Measurements from ENCODE around the gene KLHDC8A.
"Not testable (repeated sequence)": the region's sequence is repeated elsewhere in the genome, so short reads cannot be mapped to it uniquely, and the experiment has no call there.

KLHDC8A gene, protein sequence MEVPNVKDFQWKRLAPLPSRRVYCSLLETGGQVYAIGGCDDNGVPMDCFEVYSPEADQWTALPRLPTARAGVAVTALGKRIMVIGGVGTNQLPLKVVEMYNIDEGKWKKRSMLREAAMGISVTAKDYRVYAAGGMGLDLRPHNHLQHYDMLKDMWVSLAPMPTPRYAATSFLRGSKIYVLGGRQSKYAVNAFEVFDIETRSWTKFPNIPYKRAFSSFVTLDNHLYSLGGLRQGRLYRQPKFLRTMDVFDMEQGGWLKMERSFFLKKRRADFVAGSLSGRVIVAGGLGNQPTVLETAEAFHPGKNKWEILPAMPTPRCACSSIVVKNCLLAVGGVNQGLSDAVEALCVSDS

DNA sequence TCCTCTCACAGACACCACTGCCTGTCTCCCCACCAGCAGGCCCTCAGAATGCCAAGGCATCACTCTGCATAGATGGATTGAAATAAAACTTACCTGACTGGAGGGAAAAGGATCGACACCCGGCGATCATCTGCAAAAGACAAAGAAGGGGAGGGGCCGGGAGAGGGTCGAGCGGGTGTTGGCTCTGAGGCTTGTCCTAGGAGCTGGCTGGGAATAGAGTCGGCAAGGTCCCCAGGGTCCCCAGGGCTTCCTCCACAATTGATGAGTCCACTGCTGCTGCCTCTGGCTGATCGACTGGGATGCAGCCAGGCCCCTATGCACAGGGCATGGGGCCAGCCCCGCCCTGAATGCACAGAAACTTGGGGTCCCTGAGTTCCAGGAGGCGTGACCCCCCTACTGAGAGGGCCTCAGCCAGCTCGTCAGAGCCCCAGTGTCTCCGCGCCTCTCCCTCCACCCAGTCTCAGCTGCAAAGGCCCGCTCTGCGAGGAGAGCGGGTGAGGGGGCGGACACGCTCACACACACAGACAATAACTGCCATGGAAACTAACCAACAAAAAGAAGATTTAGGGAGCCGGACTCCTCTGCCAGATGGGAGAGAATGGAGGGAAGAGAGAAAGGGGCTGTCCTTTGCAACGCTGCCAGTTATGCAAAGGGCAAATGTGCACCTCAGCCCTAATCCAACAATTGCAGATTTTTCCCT, at the start of gene KLHDC8A:
KLHDC8A (minus strand) TSS at position 483 of the 700 bp plus-strand sequence. CDS start 13,318 bp downstream, outside the sequence.
- DNase-seq (ENCODE audit: low read depth in 2 of 2), result no peak

DNA sequence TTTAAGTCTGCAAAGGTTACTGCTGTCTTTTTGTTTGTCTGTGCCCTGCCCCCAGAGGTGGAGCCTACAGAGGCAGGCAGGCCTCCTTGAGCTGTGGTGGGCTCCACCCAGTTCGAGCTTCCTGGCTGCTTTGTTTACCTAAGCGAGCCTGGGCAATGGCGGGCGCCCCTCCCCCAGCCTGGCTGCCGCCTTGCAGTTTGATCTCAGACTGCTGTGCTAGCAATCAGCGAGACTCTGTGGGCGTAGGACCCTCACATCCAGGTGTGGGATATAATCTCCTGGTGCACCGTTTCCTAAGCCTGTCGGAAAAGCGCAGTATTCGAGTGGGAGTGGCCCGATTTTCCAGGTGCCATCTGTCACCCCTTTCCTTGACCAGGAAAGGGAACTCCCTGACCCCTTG, 49.5 kb upstream of the KLHDC8A start:
- not testable (repeated sequence) for DNase-seq (ENCODE audit: low read depth in 2 of 2)

- not testable (repeated sequence) for DNase-seq (ENCODE audit: low read depth in 2 of 2)
These were observed 47.8 kb upstream of the KLHDC8A start for GRCh38 chr1:205404484-205404883.

GRCh38 chr1:205398586-205398985, 41.9 kb upstream of the KLHDC8A start:
- DNase-seq (ENCODE audit: low read depth in 2 of 2), result no peak

GRCh38 chr1:205396967-205397616, 40.4 kb upstream of the KLHDC8A start:
- no peak for DNase-seq (ENCODE audit: low read depth in 2 of 2)

DNA sequence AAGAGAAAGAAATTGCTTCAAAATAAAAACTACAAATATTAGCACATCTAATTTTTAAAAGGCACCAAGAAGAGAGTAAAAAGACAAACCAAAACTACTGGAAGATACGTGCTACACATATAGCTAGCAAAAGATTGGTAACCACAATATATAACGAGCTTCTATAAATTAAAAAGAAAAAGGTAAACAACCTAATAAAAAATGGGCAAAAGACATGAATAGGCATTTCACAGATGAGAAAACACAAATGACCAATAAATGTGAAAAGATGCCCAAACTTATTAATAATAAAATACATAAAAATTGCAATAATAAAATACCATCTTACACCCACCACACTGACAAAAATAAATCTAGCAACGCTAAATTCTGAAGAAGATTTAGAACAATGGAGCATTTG, 38.9 kb upstream of the KLHDC8A start:
- no peak for DNase-seq (ENCODE audit: low read depth in 2 of 2)

DNA sequence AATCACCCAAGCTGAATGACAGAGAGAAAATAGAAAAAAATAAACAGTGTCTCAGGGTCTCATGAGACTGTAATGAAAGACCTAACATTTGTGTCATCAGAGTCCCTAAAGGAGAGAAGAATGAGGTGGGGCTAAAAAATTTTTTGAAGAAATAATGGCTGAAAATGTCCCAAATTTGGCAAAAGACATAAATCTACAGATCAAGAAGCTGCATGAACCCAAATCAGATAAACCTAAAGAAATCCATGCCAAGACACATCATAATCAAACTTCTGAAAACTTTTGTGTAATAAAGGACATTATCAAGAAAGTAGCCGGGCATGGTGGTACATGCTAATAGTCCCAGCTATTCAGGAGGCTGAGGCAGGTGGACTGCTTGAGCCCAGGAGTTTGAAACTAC, 35.9 kb upstream of the KLHDC8A start:
- no peak for DNase-seq (ENCODE audit: low read depth in 2 of 2)

DNA sequence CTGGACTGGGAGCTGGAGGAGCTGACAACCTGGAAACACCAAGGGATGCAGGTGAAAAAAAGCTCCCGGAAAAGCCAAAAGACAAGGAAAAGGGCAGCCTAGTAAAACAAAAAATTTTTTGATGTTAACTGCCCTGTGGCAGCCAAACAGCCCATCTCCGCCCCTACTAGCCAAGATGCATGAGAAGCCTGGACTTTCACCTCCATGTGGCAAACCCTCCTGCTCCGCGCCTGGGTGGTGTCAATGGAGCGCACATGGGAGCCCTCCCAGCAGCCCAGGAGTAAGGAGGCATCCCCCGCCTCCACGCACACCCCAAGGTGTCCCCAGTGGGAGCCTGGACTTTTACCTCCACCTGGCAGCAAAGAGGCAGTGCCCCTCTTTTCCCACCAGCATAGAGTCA, 34.7 kb upstream of the KLHDC8A start:
- DNase-seq (ENCODE audit: low read depth in 2 of 2), result no peak

DNA sequence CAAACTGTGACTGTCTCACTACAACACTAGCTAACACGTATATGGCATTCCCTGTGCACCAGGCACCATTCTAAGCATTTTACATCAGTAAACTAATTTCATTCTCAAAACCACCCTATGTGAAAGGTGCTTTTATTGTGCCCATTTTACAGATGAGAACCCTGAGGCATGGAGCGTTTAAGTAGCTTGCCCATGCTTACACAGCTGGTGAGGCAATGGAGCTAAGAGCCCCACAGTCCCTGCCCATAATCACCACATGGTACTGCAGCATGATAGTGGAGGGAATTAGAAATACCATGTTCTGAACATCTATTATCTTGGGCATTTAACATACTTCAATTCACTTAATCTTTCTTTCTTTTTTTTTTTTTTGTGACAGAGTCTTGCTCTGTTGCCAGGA, 31.1 kb upstream of the KLHDC8A start:
- no peak for DNase-seq (ENCODE audit: low read depth in 2 of 2)

GRCh38 chr1:205382990-205383389, 26.3 kb upstream of the KLHDC8A start:
- DNase-seq (ENCODE audit: low read depth in 2 of 2), result not testable (repeated sequence)

- DNase-seq (ENCODE audit: low read depth in 2 of 2), result no peak
These were observed 25.8 kb upstream of the KLHDC8A start for GRCh38 chr1:205382561-205382960.

DNA sequence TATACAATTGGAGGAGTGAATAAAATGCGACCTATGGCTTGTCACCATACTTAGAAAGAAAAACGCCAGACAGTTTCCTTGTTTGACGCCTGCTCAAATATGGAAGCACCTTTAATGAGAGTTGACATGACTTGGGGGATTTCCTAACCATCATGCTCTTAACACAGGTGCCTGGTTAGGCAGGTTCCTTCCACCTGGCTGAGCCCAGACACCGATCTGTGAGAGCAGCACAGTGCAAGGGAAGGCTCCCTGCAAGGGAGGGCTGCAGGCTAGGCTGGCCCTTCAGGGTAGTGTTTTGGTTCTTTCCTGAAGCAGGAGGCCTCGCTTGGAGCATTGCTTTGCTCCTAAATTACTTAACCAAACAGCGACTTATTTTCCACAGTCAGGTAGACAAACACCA, 24.6 kb upstream of the KLHDC8A start:
- DNase-seq (ENCODE audit: low read depth in 2 of 2), result no peak

DNA sequence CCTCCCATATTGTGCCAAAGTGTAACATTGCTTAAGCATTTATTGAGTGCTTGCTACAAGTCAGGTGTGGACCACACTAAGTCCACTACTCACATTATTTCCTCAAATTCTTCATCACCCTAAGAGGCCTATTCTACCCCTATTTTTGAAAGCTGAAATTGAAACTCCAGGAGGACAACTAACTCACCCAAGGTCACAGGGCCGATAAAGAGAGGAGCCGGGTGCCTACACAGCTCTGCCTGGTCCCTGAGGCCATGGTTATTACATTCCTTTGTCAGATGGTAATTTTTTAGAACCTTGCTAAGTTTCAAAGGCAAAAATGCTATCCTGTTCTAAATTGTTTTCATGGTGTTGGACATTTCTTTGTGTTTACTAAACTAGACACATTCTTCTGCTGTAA, 24.2 kb upstream of the KLHDC8A start:
- no peak for DNase-seq (ENCODE audit: low read depth in 2 of 2)

DNA sequence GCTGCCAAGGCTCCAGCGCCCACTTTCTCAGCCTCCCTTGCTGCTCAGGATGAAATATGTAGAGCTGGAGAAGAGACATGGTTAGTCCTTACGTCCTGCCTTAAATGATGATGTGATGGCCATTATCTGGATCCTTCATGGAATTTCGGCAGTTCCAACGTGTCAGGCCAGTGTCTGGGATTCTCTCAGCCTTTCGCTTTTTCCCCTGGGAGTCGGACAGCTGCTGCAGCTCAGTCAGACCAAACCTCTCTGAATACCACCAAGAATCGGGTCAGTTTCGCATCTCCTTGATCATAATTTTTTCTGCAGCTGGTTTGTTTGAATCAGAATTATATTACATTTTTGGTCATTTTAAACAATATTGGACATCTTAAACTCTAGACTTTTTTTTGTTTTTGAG, 22.3 kb upstream of the KLHDC8A start:
- no peak for DNase-seq (ENCODE audit: low read depth in 2 of 2)

DNA sequence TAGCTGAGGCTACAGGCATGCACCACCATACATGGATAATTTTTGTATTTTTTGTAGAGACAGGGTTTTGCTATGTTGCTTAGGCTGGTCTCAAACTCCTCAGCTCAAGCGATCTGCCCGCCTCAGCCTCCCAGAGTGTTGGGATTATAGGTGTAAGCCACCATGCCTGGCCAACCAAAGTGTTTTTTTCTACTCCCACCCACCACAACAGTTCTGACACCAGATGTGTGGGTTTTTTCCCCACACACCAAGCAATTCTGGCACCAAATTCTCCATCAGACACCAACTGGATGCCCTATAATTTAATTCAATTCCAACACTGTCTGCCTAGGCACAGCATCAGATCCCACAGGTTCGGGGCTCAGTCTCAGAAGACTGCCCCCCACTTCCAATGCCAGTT, 20.6 kb upstream of the KLHDC8A start:
- DNase-seq (ENCODE audit: low read depth in 2 of 2), result no peak

DNA sequence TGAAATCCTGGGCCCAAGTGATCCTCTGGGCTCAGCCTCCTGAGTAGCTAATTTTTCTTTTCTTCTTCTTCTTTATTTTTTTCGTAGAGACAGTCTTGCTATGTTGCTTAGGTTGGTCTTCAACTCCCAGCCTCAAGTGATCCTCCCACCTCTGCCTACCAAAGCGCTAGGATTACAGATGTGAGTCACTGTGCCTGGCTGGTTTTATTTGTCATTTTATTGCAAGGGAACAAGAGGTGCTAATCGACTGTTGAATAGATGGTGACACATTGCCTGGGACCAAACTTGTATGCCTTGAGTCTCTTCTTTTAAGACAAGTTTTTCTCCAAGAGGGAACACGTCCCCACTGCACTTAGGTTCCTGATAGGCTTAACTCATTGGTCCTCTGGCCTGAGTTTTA, 20.0 kb upstream of the KLHDC8A start:
- no peak for DNase-seq (ENCODE audit: low read depth in 2 of 2)

GRCh38 chr1:205375835-205376545, 19.3 kb upstream of the KLHDC8A start:
- DNase-seq (ENCODE audit: low read depth in 2 of 2), result no peak

- no peak for DNase-seq (ENCODE audit: low read depth in 2 of 2)
These were observed 17.7 kb upstream of the KLHDC8A start for GRCh38 chr1:205374210-205375078.

DNA sequence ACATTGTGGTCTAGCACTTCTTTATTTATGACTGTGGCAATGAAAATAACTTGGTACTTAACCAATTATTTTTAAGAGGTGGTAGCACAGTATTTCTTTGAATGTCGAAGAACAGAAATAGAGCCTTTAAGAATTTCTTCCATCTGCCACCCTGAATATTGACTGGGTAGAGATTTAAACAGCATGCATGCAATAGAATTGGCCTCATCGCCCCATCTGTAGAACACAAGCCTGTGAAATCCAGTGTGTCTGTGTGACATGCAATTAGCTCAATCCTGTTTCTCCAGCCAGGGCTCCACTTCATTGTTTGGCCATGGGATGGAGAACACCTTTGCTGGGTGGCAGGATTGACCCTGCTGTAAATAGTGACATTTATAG, 17.1 kb upstream of the KLHDC8A start:
- DNase-seq (ENCODE audit: low read depth in 2 of 2), result no peak

DNA sequence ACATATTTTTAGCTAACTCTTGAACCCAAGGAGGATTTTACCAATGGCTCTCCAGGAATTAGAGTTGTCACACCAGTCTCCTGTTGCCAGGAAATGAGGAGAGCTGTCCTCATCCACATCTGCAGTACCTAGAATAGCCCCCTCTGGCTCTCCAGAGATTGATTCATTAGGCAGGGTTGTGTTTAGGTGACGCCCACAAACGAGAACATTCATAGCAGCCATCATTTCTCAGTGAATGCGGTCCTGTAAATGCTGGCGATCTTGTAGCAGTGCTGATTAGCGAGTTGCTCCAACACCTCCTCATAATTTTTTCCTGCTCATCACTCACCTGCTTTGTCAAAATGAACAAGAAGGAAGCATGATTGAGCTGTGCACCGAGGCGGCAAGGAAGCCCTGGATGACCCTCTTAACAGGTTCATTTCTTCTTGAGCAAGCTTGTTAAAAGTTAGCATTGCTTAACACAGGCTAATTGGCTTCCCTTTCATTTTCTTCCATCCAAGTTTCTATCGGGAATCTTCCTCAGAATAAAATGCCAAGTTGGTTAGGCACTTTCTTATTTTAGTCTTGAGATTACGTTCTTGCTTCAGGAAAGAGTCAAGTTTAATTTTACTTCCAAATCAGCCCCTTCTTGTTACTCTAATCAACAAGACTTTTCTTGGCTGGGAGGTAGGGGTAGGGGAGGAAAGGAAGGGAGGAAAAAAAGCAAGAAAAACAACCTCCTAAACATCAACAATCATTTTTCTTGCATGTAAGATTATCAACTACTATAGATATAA, 16.5 kb upstream of the KLHDC8A start:
- no peak for DNase-seq (ENCODE audit: low read depth in 2 of 2)
